KMS-11 (cell line): ENCODE data around the gene DPYSL3.

Experiments used
- H2AFZ ChIP-seq: fragments of 200-600 bp; sonication (generic); 2 replicates; pipeline ENCODE4 v1.6.1; 2016; ENCODE audit warnings: antibody characterized with exemption, mixed run types, low read depth
- H3K27ac ChIP-seq: fragments of 200-600 bp; sonication (generic); 2 replicates; pipeline ENCODE4 v1.6.1; 2016; ENCODE audit warnings: mild to moderate bottlenecking, mixed run types
- H3K27me3 ChIP-seq: fragments of 200-600 bp; sonication (generic); 2 replicates; pipeline ENCODE4 v1.6.1; 2017; ENCODE audit warnings: mild to moderate bottlenecking, low read depth, mixed run types, moderate library complexity; ENCODE audit not compliant: insufficient read depth
- H3K36me3 ChIP-seq: fragments of 200-600 bp; sonication (generic); 2 replicates; pipeline ENCODE4 v1.6.1; 2017; ENCODE audit warnings: mild to moderate bottlenecking, mixed run types; ENCODE audit not compliant: insufficient read depth
- H3K4me1 ChIP-seq: fragments of 200-600 bp; sonication (generic); 2 replicates; pipeline ENCODE4 v1.6.1; 2016; ENCODE audit warnings: mild to moderate bottlenecking, low read depth, mixed run types; ENCODE audit not compliant: poor library complexity, severe bottlenecking
- H3K4me2 ChIP-seq: fragments of 200-600 bp; sonication (generic); 2 replicates; pipeline ENCODE4 v1.7.0; 2016; ENCODE audit warnings: mild to moderate bottlenecking, mixed run types
- H3K4me3 ChIP-seq: fragments of 200-600 bp; sonication (generic); IDR thresholded peaks from 2 replicates; pipeline ENCODE4 v1.6.1; 2017; ENCODE audit warnings: low read depth, low read length, mixed read lengths; ENCODE audit not compliant: insufficient read depth
- H3K79me2 ChIP-seq: fragments of 200-600 bp; sonication (generic); 2 replicates; pipeline ENCODE4 v1.6.1; 2016; ENCODE audit warnings: low read depth, mixed run types; ENCODE audit not compliant: insufficient read depth
- H3K9ac ChIP-seq: fragments of 200-600 bp; sonication (generic); 2 replicates; pipeline ENCODE4 v1.6.1; 2016; ENCODE audit warnings: mild to moderate bottlenecking, mixed run types
- H4K20me1 ChIP-seq: fragments of 200-600 bp; sonication (generic); 2 replicates; pipeline ENCODE4 v1.6.1; 2016; ENCODE audit warnings: mild to moderate bottlenecking, mixed run types; ENCODE audit not compliant: insufficient read depth
- CTCF ChIP-seq: fragments of 200-600 bp; sonication (generic); conservative IDR thresholded peaks from 2 replicates; pipeline ENCODE4 v1.6.1; 2017; ENCODE audit warnings: low read depth, mild to moderate bottlenecking, antibody characterized with exemption, low read length, moderate library complexity, mixed read lengths

Gene DPYSL3

GRCh38 chr5:147432323-147432722 lies 77.5 kb downstream of the DPYSL3 start:
- Histone ChIP-seq H3K4me2 (no peak overlapping the region), H3K27ac (no peak overlapping the region), H3K4me3 (no peak overlapping the region), H3K4me1 (peaks cover 18% of the 10 kb centered on the region), H3K36me3 (no peaks in the 10 kb centered on the region), H4K20me1 (no peaks in the 10 kb centered on the region), H3K9ac (no peak overlapping the region), H3K27me3 (no peaks in the 10 kb centered on the region), H3K79me2 (no peaks in the 10 kb centered on the region; the same call in 1 of the 2 replicates), H2AFZ (no peak overlapping the region)
- no peak for TF ChIP-seq CTCF

DNA sequence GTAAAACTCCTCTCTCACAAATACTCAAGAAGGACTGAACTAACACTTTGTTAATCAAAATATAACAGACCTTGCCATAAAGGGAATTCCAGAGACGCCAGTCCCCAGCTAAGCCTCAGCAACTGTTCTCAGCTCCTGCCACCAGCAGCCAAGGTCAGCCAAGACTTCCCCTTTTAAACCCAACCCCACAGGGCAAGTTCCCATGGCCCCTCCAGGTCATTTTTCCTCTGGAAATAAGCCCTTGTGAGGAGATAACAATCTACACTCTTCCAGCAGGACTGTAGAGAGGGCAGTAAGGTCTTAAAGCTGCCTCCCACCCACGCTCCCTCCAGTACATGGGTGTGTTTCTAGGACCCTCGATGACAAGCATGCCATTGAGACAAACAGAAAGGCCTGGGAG lies 78.3 kb downstream of the DPYSL3 start:
- peaks cover 17% of the 10 kb centered on the region for H3K4me1 ChIP-seq
- no peak overlapping the region for H2AFZ ChIP-seq
- H3K9ac ChIP-seq = no peak overlapping the region
- H4K20me1 ChIP-seq = no peaks in the 10 kb centered on the region
- no peak overlapping the region for H3K4me3 ChIP-seq
- H3K4me2 ChIP-seq = no peak overlapping the region
- no peaks in the 10 kb centered on the region; the same call in 1 of the 2 replicates for H3K79me2 ChIP-seq
- no peaks in the 10 kb centered on the region for H3K36me3 ChIP-seq
- H3K27me3 ChIP-seq = no peaks in the 10 kb centered on the region
- H3K27ac ChIP-seq = no peak overlapping the region
- no peak for TF ChIP-seq CTCF

DNA sequence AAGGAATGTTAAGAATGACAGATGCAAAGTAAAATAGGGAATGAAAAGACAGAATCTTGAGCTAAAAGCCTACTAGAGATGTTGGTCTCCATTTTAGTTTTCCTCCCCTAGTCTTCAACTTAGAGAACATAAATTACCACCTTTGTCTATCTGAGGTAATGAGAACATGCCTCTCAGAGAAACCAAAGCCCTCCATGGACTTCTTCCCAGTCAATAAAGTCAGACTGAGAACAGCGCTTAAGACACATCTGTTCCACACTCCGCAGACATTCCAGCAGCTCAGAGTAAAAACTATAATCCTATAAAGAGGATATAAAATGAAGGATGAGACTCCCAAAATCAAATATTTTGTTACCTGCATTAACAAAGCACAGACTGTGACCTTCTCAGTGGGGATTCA lies 79.2 kb downstream of the DPYSL3 start:
- Histone ChIP-seq H3K4me2 (no peak overlapping the region), H3K36me3 (no peaks in the 10 kb centered on the region), H3K4me3 (no peak overlapping the region), H3K9ac (no peak overlapping the region), H3K79me2 (no peaks in the 10 kb centered on the region; the same call in 1 of the 2 replicates), H4K20me1 (no peaks in the 10 kb centered on the region), H2AFZ (no peak overlapping the region), H3K4me1 (peaks cover 17% of the 10 kb centered on the region), H3K27me3 (no peaks in the 10 kb centered on the region), H3K27ac (no peak overlapping the region)
- no peak for TF ChIP-seq CTCF

GRCh38 chr5:147427521-147428401 lies 82.1 kb downstream of the DPYSL3 start:
- no peak overlapping the region for H3K27ac ChIP-seq
- no peak overlapping the region for H2AFZ ChIP-seq

More at GRCh38 chr5:147427521-147428401, 82.1 kb downstream of the DPYSL3 start:
- H3K4me3 ChIP-seq = no peak overlapping the region
- no peaks in the 10 kb centered on the region for H3K27me3 ChIP-seq
- H3K36me3 ChIP-seq = no peaks in the 10 kb centered on the region
- no peaks in the 10 kb centered on the region for H4K20me1 ChIP-seq
- no peaks in the 10 kb centered on the region; the same call in 1 of the 2 replicates for H3K79me2 ChIP-seq
- H3K4me1 ChIP-seq = peaks cover 17% of the 10 kb centered on the region
- no peak overlapping the region for H3K4me2 ChIP-seq
- no peak overlapping the region for H3K9ac ChIP-seq
- TF ChIP-seq CTCF = no peak
